ENCODE measurements around the gene CACNA2D3.

The CACNA2D3 gene

GRCh38 chr3:54339608-54340007, 217.3 kb downstream of the CACNA2D3 start:
- WGBS, 2 experiments (ENCODE audit: insufficient coverage in 2 of 2), result no CpG with 5 or more reads among the region's 2 CpGs
- Histone ChIP-seq H3K4me3 (ENCODE audit: extremely low read depth, insufficient read depth, low read length, poor library complexity, severe bottlenecking) (no peak overlapping the region), H3K27ac (ENCODE audit: low read depth, low read length, severe bottlenecking) (no peak overlapping the region), H3K9me3 (ENCODE audit: control insufficient read depth, low read length) (no peaks in the 10 kb centered on the region), H3K4me1 (ENCODE audit: control insufficient read depth, insufficient read depth, low read length, poor library complexity, severe bottlenecking) (no peaks in the 10 kb centered on the region), H3K36me3 (ENCODE audit: control insufficient read depth, insufficient read depth, low read length) (no peaks in the 10 kb centered on the region)

- Histone ChIP-seq H3K4me1 (ENCODE audit: control insufficient read depth, insufficient read depth, low read length, poor library complexity, severe bottlenecking) (no peaks in the 10 kb centered on the region), H3K36me3 (ENCODE audit: control insufficient read depth, insufficient read depth, low read length) (no peaks in the 10 kb centered on the region), H3K9me3 (ENCODE audit: control insufficient read depth, low read length) (no peaks in the 10 kb centered on the region), H3K4me3 (ENCODE audit: extremely low read depth, insufficient read depth, low read length, poor library complexity, severe bottlenecking) (no peak overlapping the region), H3K27ac (ENCODE audit: low read depth, low read length, severe bottlenecking) (no peak overlapping the region)
- 100% methylated on average over 1 of the region's 2 CpGs; no CpG with 5 or more reads in 1 of the 2 experiments for WGBS, 2 experiments (ENCODE audit: insufficient coverage in 2 of 2)
These were observed 219.5 kb downstream of the CACNA2D3 start for GRCh38 chr3:54341811-54342210.

DNA sequence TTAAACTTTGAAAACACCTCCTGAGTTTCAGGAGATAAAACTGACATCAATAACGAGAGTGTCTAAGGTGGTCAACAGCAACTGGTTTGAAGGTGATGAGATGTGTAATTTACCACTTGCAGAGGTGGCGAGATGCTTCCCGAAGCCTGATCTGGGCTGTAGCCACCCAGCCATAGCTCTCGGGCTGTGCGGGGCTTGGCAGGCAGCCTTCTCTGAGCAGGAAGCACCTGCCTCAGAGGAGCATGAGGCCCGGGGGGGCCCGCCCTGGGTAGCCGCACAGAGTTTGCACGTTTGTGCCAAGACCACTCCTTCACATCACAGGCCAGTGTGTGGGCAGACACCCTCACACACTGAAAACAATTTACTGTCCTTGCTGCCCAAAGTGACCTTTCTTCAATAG, 220.3 kb downstream of the CACNA2D3 start:
- Histone ChIP-seq H3K27ac (ENCODE audit: low read depth, low read length, severe bottlenecking) (no peak overlapping the region), H3K9me3 (ENCODE audit: control insufficient read depth, low read length) (no peaks in the 10 kb centered on the region), H3K4me3 (ENCODE audit: extremely low read depth, insufficient read depth, low read length, poor library complexity, severe bottlenecking) (no peak overlapping the region), H3K4me1 (ENCODE audit: control insufficient read depth, insufficient read depth, low read length, poor library complexity, severe bottlenecking) (no peaks in the 10 kb centered on the region), H3K36me3 (ENCODE audit: control insufficient read depth, insufficient read depth, low read length) (no peaks in the 10 kb centered on the region)
- WGBS, 2 experiments (ENCODE audit: insufficient coverage in 2 of 2), result 77 to 91% methylated on average over 7 to 9 of the region's 9 CpGs

GRCh38 chr3:54343495-54343894, 221.1 kb downstream of the CACNA2D3 start:
- H3K9me3 ChIP-seq (ENCODE audit: control insufficient read depth, low read length), result no peaks in the 10 kb centered on the region
- H3K4me3 ChIP-seq (ENCODE audit: extremely low read depth, insufficient read depth, low read length, poor library complexity, severe bottlenecking), result no peak overlapping the region
- WGBS, 2 experiments (ENCODE audit: insufficient coverage in 2 of 2), result 100% methylated on average over 1 of the region's 1 CpG; no CpG with 5 or more reads in 1 of the 2 experiments
- no peak overlapping the region for H3K27ac ChIP-seq (ENCODE audit: low read depth, low read length, severe bottlenecking)
- no peaks in the 10 kb centered on the region for H3K36me3 ChIP-seq (ENCODE audit: control insufficient read depth, insufficient read depth, low read length)
- no peaks in the 10 kb centered on the region for H3K4me1 ChIP-seq (ENCODE audit: control insufficient read depth, insufficient read depth, low read length, poor library complexity, severe bottlenecking)

GRCh38 chr3:54344601-54345231, 222.4 kb downstream of the CACNA2D3 start:
- H3K9me3 ChIP-seq (ENCODE audit: control insufficient read depth, low read length), result no peaks in the 10 kb centered on the region
- H3K27ac ChIP-seq (ENCODE audit: low read depth, low read length, severe bottlenecking), result no peak overlapping the region
- H3K4me3 ChIP-seq (ENCODE audit: extremely low read depth, insufficient read depth, low read length, poor library complexity, severe bottlenecking), result no peak overlapping the region
- no peaks in the 10 kb centered on the region for H3K4me1 ChIP-seq (ENCODE audit: control insufficient read depth, insufficient read depth, low read length, poor library complexity, severe bottlenecking)
- 79 to 81% methylated on average over 5 of the region's 8 CpGs for WGBS, 2 experiments (ENCODE audit: insufficient coverage in 2 of 2)
- no peaks in the 10 kb centered on the region for H3K36me3 ChIP-seq (ENCODE audit: control insufficient read depth, insufficient read depth, low read length)

DNA sequence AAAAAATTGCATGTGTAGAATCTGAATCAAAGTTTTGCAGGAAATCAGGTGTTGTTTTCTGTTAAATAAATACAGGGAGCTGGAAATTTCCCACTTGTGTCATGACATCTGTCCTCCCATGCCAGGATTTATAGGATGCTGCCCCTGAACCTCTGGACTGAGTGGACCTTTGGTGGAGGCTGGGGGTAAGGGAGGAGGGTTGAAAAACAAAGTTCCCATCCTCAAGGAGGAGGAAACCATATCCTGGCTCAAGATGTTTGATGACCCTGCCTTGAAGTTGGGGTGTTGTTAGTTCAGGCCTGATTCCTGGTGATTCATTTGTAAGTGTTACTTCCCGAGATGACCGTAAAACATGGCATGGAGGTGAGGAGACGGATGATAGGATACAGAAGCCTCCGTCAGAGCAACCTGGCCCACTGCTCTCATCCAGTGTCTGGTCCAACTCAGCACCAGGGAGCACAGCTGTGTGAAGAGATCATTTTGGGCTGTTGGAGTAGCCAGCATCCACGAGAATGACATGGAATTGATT, 223.6 kb downstream of the CACNA2D3 start:
- H3K36me3 ChIP-seq (ENCODE audit: control insufficient read depth, insufficient read depth, low read length), result no peaks in the 10 kb centered on the region
- H3K9me3 ChIP-seq (ENCODE audit: control insufficient read depth, low read length), result no peaks in the 10 kb centered on the region
- WGBS, 2 experiments (ENCODE audit: insufficient coverage in 2 of 2), result 70 to 80% methylated on average over 1 to 4 of the region's 5 CpGs

DNA sequence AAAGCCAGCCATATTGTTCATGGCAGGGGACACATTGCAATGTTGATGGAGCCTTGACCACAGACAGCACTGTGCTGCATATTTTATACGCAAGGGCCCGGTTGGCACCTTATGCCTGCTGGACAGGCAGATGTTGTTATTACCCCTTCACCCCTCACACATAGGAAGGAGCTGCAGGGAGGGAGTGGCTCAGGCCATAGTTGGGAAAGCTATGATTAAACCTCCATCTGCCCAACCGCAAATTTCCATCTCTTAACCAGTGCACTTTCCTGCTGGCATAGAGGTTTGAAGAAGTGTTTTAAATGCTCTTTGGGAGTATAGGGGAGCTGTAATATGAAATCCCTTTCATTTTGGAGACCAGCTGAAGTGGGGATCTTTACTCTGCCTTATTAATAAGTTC, 224.7 kb downstream of the CACNA2D3 start:
- H3K4me3 ChIP-seq (ENCODE audit: extremely low read depth, insufficient read depth, low read length, poor library complexity, severe bottlenecking), result no peak overlapping the region
- 100% methylated on average over 2 of the region's 3 CpGs; no CpG with 5 or more reads in 1 of the 2 experiments for WGBS, 2 experiments (ENCODE audit: insufficient coverage in 2 of 2)
- H3K36me3 ChIP-seq (ENCODE audit: control insufficient read depth, insufficient read depth, low read length), result no peaks in the 10 kb centered on the region
- H3K27ac ChIP-seq (ENCODE audit: low read depth, low read length, severe bottlenecking), result no peak overlapping the region
- H3K4me1 ChIP-seq (ENCODE audit: control insufficient read depth, insufficient read depth, low read length, poor library complexity, severe bottlenecking), result no peaks in the 10 kb centered on the region
- no peaks in the 10 kb centered on the region for H3K9me3 ChIP-seq (ENCODE audit: control insufficient read depth, low read length)

More for the DNA sequence above, 223.6 kb downstream of the CACNA2D3 start:
- H3K4me3 ChIP-seq (ENCODE audit: extremely low read depth, insufficient read depth, low read length, poor library complexity, severe bottlenecking), result no peak overlapping the region
- no peak overlapping the region for H3K27ac ChIP-seq (ENCODE audit: low read depth, low read length, severe bottlenecking)
- no peaks in the 10 kb centered on the region for H3K4me1 ChIP-seq (ENCODE audit: control insufficient read depth, insufficient read depth, low read length, poor library complexity, severe bottlenecking)

GRCh38 chr3:54347933-54348332, 225.6 kb downstream of the CACNA2D3 start:
- no CpG with 5 or more reads among the region's 2 CpGs for WGBS, 2 experiments (ENCODE audit: insufficient coverage in 2 of 2)
- Histone ChIP-seq H3K9me3 (ENCODE audit: control insufficient read depth, low read length) (no peaks in the 10 kb centered on the region), H3K4me1 (ENCODE audit: control insufficient read depth, insufficient read depth, low read length, poor library complexity, severe bottlenecking) (no peaks in the 10 kb centered on the region)

DNA sequence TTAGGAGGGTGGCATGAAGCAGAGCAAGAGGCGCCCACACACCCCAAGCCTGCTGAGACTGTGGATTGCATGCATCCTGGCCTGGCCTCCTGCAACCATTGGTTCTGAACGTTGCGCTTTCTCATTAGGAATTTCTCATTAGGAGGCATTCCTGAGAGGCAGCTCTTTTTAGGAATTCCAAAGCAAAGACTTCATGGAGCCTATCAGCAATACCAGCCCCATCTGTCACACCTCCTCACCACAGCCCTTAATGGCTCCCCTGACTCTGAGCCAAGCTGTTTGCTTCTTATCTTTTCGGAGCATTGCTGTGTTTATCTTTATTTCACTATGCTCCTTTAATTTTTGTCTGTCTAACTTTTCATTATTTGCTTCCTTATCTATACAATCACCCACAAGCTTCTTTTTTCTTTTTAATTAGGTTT, 226.9 kb downstream of the CACNA2D3 start:
- H3K4me1 ChIP-seq (ENCODE audit: control insufficient read depth, insufficient read depth, low read length, poor library complexity, severe bottlenecking), result no peaks in the 10 kb centered on the region
- no peak overlapping the region for H3K4me3 ChIP-seq (ENCODE audit: extremely low read depth, insufficient read depth, low read length, poor library complexity, severe bottlenecking)
- H3K27ac ChIP-seq (ENCODE audit: low read depth, low read length, severe bottlenecking), result peak overlapping the region; percentile 82
- no peaks in the 10 kb centered on the region for H3K36me3 ChIP-seq (ENCODE audit: control insufficient read depth, insufficient read depth, low read length)
- H3K9me3 ChIP-seq (ENCODE audit: control insufficient read depth, low read length), result no peaks in the 10 kb centered on the region
- 43 to 52% methylated on average over 3 of the region's 4 CpGs for WGBS, 2 experiments (ENCODE audit: insufficient coverage in 2 of 2)

More at GRCh38 chr3:54347933-54348332, 225.6 kb downstream of the CACNA2D3 start:
- Histone ChIP-seq H3K36me3 (ENCODE audit: control insufficient read depth, insufficient read depth, low read length) (no peaks in the 10 kb centered on the region), H3K4me3 (ENCODE audit: extremely low read depth, insufficient read depth, low read length, poor library complexity, severe bottlenecking) (no peak overlapping the region), H3K27ac (ENCODE audit: low read depth, low read length, severe bottlenecking) (no peak overlapping the region)

GRCh38 chr3:54349691-54350090, 227.3 kb downstream of the CACNA2D3 start:
- peak overlapping the region; percentile 82 for H3K27ac ChIP-seq (ENCODE audit: low read depth, low read length, severe bottlenecking)
- H3K36me3 ChIP-seq (ENCODE audit: control insufficient read depth, insufficient read depth, low read length), result no peaks in the 10 kb centered on the region
- H3K4me1 ChIP-seq (ENCODE audit: control insufficient read depth, insufficient read depth, low read length, poor library complexity, severe bottlenecking), result no peaks in the 10 kb centered on the region
- H3K4me3 ChIP-seq (ENCODE audit: extremely low read depth, insufficient read depth, low read length, poor library complexity, severe bottlenecking), result no peak overlapping the region
- WGBS, 2 experiments (ENCODE audit: insufficient coverage in 2 of 2), result 83 to 86% methylated on average over 4 of the region's 4 CpGs
- H3K9me3 ChIP-seq (ENCODE audit: control insufficient read depth, low read length), result no peaks in the 10 kb centered on the region

DNA sequence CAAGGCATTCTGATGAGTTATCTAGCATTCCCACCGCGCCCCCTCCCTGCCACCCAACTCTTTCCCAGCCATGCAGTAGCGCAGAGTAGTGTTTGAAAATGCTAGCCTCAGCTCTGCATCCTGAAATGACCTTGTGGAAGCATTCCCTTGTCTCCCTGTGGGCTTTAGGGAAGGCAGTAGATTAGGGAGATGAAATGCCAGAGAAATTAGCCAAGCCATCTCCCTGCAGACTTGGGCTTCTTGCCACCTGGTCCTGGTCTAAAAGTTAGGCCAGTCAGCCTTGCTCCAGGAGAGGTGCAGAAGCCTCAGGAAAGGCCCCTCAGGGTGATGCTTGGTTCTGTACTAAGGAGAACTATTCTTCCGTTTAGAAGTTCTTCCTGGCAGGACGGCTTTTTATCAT, 231.2 kb downstream of the CACNA2D3 start:
- H3K4me1 ChIP-seq (ENCODE audit: control insufficient read depth, insufficient read depth, low read length, poor library complexity, severe bottlenecking), result no peaks in the 10 kb centered on the region
- H3K27ac ChIP-seq (ENCODE audit: low read depth, low read length, severe bottlenecking), result no peak overlapping the region
- WGBS, 2 experiments (ENCODE audit: insufficient coverage in 2 of 2), result 90 to 100% methylated on average over 2 to 5 of the region's 5 CpGs
- H3K9me3 ChIP-seq (ENCODE audit: control insufficient read depth, low read length), result no peaks in the 10 kb centered on the region
- no peak overlapping the region for H3K4me3 ChIP-seq (ENCODE audit: extremely low read depth, insufficient read depth, low read length, poor library complexity, severe bottlenecking)
- no peaks in the 10 kb centered on the region for H3K36me3 ChIP-seq (ENCODE audit: control insufficient read depth, insufficient read depth, low read length)

All from mesodermal cell (in vitro differentiated cells).